BLaER1 (cell line): ENCODE results near the gene ATF3.

Experiments
- H3K27ac ChIP-seq: shearing (Covaris generic); formaldehyde crosslinking; 2 replicates; pipeline ENCODE4 v1.8.1; 2022
- H3K27me3 ChIP-seq: shearing (Covaris generic); formaldehyde crosslinking; 2 replicates; pipeline ENCODE4 v1.8.1; 2022
- H3K36me3 ChIP-seq: shearing (Covaris generic); formaldehyde crosslinking; 2 replicates; pipeline ENCODE4 v1.8.1; 2022
- H3K4me1 ChIP-seq: shearing (Covaris generic); formaldehyde crosslinking; 2 replicates; pipeline ENCODE4 v1.8.1; 2022
- H3K4me2 ChIP-seq: shearing (Covaris generic); formaldehyde crosslinking; 2 replicates; pipeline ENCODE4 v1.8.1; 2022
- H3K4me3 ChIP-seq: shearing (Covaris generic); formaldehyde crosslinking; 2 replicates; pipeline ENCODE4 v1.8.1; 2022
- H3K9ac ChIP-seq: shearing (Covaris generic); formaldehyde crosslinking; 2 replicates; pipeline ENCODE4 v1.8.1; 2022
- H3K9me3 ChIP-seq: shearing (Covaris generic); formaldehyde crosslinking; 2 replicates; pipeline ENCODE4 v1.8.1; 2022
- H4K20me1 ChIP-seq: shearing (Covaris generic); formaldehyde crosslinking; 2 replicates; pipeline ENCODE4 v1.8.1; 2022
- Cebpa-rat ChIP-seq: shearing (Covaris generic); IDR thresholded peaks from 2 replicates; pipeline ENCODE4 v1.8.1; 2022

The ATF3 gene

GRCh38 chr1:212664409-212665199, 56.0 kb downstream of the ATF3 start:
- Histone ChIP-seq H3K4me2 (peak overlapping the region; percentile 73), H3K27me3 (no peaks in the 10 kb centered on the region), H3K36me3 (no peaks in the 10 kb centered on the region), H4K20me1 (no peaks in the 10 kb centered on the region), H3K27ac (no peak overlapping the region), H3K9ac (peak overlapping the region; percentile 65; the same call in 1 of the 2 replicates), H3K4me1 (peaks cover 32% of the 10 kb centered on the region), H3K4me3 (no peak overlapping the region; the same call in 1 of the 2 replicates), H3K9me3 (no peaks in the 10 kb centered on the region)
- TF ChIP-seq Cebpa-rat, result peak; percentile 50; the same call in 1 of the 2 replicates

GRCh38 chr1:212665241-212666115, 56.9 kb downstream of the ATF3 start:
- H3K9ac ChIP-seq, result peak overlapping the region; percentile 65
- no peaks in the 10 kb centered on the region for H3K27me3 ChIP-seq
- H3K36me3 ChIP-seq, result no peaks in the 10 kb centered on the region
- no peaks in the 10 kb centered on the region for H4K20me1 ChIP-seq
- H3K4me1 ChIP-seq, result peaks cover 32% of the 10 kb centered on the region
- peak overlapping the region; percentile 59 for H3K4me3 ChIP-seq
- H3K27ac ChIP-seq, result no peak overlapping the region
- no peak for TF ChIP-seq Cebpa-rat
- no peaks in the 10 kb centered on the region for H3K9me3 ChIP-seq
- H3K4me2 ChIP-seq, result peak overlapping the region; percentile 73

GRCh38 chr1:212666116-212666775, 57.7 kb downstream of the ATF3 start:
- H4K20me1 ChIP-seq, result no peaks in the 10 kb centered on the region
- peaks cover 32% of the 10 kb centered on the region for H3K4me1 ChIP-seq
- H3K9me3 ChIP-seq, result no peaks in the 10 kb centered on the region
- H3K4me3 ChIP-seq, result no peak overlapping the region
- no peak for TF ChIP-seq Cebpa-rat
- H3K27ac ChIP-seq, result no peak overlapping the region
- no peak overlapping the region for H3K9ac ChIP-seq
- no peaks in the 10 kb centered on the region for H3K36me3 ChIP-seq
- H3K4me2 ChIP-seq, result no peak overlapping the region
- no peaks in the 10 kb centered on the region for H3K27me3 ChIP-seq

GRCh38 chr1:212667223-212668139, 58.9 kb downstream of the ATF3 start:
- Histone ChIP-seq H4K20me1 (no peaks in the 10 kb centered on the region), H3K4me3 (no peak overlapping the region), H3K9me3 (no peaks in the 10 kb centered on the region), H3K4me2 (peak overlapping the region; percentile 67), H3K36me3 (no peaks in the 10 kb centered on the region), H3K9ac (no peak overlapping the region; the same call in 1 of the 2 replicates), H3K27me3 (no peaks in the 10 kb centered on the region), H3K27ac (peak overlapping the region; percentile 14; the same call in 1 of the 2 replicates), H3K4me1 (peaks cover 32% of the 10 kb centered on the region)
- TF ChIP-seq Cebpa-rat, result no peak

GRCh38 chr1:212668477-212668876, 59.9 kb downstream of the ATF3 start:
- TF ChIP-seq Cebpa-rat, result no peak
- Histone ChIP-seq H3K27ac (no peak overlapping the region), H3K4me2 (peak overlapping the region; percentile 67)

GRCh38 chr1:212669102-212669501, 60.5 kb downstream of the ATF3 start:
- H3K27me3 ChIP-seq, result no peaks in the 10 kb centered on the region
- no peak for TF ChIP-seq Cebpa-rat

More at GRCh38 chr1:212668477-212668876, 59.9 kb downstream of the ATF3 start:
- H3K9ac ChIP-seq, result no peak overlapping the region
- H4K20me1 ChIP-seq, result no peaks in the 10 kb centered on the region
- no peaks in the 10 kb centered on the region for H3K9me3 ChIP-seq
- no peak overlapping the region for H3K4me3 ChIP-seq
- H3K27me3 ChIP-seq, result no peaks in the 10 kb centered on the region
- H3K4me1 ChIP-seq, result peaks cover 32% of the 10 kb centered on the region
- no peaks in the 10 kb centered on the region for H3K36me3 ChIP-seq

GRCh38 chr1:212669600-212669999, 61.0 kb downstream of the ATF3 start:
- Histone ChIP-seq H3K36me3 (no peaks in the 10 kb centered on the region), H3K4me3 (no peak overlapping the region), H4K20me1 (no peaks in the 10 kb centered on the region), H3K4me1 (peaks cover 32% of the 10 kb centered on the region), H3K4me2 (no peak overlapping the region), H3K27me3 (no peaks in the 10 kb centered on the region), H3K27ac (no peak overlapping the region), H3K9ac (no peak overlapping the region), H3K9me3 (no peaks in the 10 kb centered on the region)
- TF ChIP-seq Cebpa-rat, result no peak

More at GRCh38 chr1:212669102-212669501, 60.5 kb downstream of the ATF3 start:
- Histone ChIP-seq H3K36me3 (no peaks in the 10 kb centered on the region), H3K9ac (no peak overlapping the region), H3K9me3 (no peaks in the 10 kb centered on the region), H4K20me1 (no peaks in the 10 kb centered on the region), H3K27ac (no peak overlapping the region), H3K4me3 (no peak overlapping the region), H3K4me1 (peaks cover 32% of the 10 kb centered on the region), H3K4me2 (no peak overlapping the region)

GRCh38 chr1:212670301-212670700, 61.7 kb downstream of the ATF3 start:
- H3K27me3 ChIP-seq, result no peaks in the 10 kb centered on the region
- H3K9ac ChIP-seq, result no peak overlapping the region
- peaks cover 25% of the 10 kb centered on the region for H3K4me1 ChIP-seq
- H3K36me3 ChIP-seq, result no peaks in the 10 kb centered on the region
- no peaks in the 10 kb centered on the region for H4K20me1 ChIP-seq
- H3K27ac ChIP-seq, result no peak overlapping the region
- no peak overlapping the region for H3K4me3 ChIP-seq
- TF ChIP-seq Cebpa-rat, result no peak
- H3K4me2 ChIP-seq, result no peak overlapping the region
- H3K9me3 ChIP-seq, result no peaks in the 10 kb centered on the region
